Right forelimb (tissue), 1 donor: ENCODE measurements around the gene CPN2.

ENCODE experiments used
- DNase-seq: peaks from one replicate; pipeline ENCODE4 v3.0.0-alpha.2; 2018

The CPN2 gene

DNA sequence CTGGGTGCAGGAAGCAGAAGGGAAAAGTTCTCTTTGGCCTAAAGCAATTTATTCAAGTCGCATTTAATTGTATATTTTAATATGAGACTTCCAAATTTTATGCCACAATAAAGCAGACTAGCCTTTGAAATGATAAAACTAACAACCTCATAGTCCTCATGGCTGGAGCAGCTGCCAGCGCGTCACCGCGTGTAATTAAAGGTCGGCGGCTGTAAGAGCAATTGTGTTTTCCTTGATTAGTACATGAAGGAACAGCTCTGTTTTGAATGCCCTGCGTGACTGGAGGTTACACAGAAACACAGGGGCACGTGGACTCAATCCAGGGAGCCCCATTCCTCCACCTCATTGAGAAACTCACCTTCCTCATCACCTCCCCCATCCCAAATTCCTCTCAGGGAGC is 28.5 kb upstream of the CPN2 start:
- no peak for DNase-seq

DNA sequence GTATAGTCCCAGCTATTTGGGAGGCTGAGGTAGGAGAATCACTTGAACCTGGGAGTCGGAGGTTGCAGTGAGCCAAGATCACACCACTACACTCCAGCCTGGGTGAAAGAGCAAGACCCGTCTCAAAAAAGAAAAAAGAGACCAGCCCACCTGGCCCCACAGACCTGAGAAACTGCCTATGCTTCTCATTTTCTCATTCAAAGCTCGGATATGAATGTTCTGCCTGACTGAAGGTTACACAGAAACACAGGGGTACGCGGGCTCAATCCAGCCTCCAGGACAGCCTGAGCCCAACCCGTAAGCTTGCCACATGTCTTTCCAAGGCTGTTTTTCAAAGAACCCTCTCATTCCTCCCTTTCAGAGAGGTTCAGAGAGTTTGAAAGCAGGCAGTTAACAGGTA is 28.1 kb upstream of the CPN2 start:
- DNase-seq = no peak

DNA sequence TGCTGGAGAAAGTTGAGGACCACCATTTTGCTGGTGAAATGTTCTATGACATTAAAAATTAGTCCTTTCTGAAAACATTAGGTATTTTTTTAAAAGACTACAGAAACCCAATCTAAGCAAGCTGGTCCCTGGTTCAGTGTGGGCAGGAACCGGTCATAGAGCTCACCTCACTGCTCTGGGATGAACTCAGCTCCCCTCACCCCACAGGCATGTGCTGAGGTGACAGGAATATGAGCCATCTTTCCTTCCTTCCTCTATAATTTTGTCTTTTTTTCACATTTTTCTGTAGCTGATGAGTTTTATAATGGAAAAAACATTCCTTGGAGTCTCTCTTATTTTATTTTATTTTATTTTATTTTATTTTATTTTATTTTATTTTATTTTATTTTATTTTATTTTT is 26.6 kb upstream of the CPN2 start:
- DNase-seq = no peak

DNA sequence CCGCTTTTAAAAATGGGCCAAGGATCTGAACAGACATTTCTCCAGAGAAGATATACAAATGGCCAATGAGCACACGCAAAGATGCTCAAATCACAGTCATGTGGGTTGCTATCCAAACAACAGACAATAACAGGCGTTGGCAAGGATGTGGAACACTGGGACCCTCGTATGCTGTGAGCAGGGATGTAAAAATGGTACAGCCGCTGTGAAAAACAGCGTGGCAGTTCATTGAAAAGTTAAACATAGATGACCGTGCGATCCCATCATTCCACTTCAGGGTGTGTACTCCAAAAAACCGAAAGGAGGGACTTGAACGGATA is 25.1 kb upstream of the CPN2 start:
- no peak for DNase-seq

DNA sequence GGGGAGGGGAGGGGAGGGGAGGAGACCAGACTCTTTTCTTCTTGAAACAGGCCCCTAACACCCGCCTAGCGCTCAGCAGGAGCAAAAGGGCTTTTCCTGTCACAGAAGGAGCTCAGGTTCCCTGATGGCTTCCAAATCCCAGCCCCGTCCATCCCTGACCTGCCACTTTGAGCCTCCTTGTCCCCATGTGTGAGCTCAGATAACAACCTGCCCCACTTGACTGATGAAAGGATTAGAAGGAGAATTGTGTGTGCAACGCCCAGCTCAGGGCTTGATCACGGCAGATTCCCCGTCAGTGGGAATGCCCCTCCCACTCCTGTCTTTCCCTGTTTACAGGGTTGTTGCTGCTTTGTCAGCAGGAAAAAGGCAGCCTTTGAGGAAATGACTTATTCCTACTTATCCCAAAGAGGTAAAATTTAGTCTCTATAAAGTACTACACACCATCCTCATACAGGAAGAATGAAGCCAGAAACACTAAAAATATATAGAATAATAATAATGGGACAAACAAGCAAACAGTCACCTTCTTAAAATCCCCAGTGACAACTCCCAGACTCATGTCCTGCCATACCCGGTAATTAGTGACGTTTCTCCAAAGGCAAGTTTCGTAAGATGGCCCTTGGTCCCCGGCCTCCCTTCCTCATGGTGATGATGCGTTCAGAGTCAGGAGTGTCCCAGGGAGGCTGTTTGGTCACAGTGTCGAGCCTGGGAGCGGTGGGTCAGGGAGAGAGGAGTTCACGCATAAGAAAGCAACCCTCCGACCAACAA is 24.5 kb upstream of the CPN2 start:
- DNase-seq = no peak

DNA sequence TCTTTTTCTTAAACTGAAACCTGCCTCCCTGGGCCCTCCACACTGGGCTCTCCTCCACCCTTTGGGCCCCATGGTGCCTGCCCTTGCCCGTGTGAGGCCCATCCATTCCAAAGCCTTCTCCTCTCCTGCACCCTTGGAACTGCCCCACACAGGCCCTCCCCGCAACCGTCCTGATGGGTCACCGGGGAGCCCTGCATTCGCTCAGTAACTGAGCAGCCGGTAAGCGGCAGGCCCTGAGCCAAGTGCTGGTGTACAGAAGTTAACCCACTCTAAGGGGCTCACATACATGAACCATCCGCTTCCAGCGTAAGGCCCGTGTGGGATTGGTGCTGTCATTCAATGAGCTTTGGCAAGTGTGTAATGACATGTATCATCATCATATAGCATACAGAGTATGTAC is 23.8 kb upstream of the CPN2 start:
- no peak for DNase-seq

DNA sequence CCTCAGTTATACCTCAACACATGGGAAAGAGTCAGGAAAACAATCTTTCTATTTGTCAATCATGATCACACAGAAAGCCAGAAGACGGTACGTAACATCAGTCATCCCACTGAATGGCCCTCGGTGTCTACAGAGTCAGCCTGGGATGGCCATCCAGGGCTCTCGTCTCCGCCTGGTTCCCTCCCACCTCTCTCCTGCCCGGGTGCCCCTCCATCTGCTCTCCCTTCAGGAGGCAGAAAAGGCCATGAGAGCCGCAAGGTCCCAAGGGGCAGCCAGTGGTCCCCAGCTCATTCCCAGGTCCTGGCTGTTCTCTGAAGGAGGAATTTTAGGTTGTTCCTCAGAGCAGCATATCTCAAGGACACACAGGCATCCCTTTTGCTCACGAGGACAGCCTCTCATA is 22.8 kb upstream of the CPN2 start:
- DNase-seq = no peak

DNA sequence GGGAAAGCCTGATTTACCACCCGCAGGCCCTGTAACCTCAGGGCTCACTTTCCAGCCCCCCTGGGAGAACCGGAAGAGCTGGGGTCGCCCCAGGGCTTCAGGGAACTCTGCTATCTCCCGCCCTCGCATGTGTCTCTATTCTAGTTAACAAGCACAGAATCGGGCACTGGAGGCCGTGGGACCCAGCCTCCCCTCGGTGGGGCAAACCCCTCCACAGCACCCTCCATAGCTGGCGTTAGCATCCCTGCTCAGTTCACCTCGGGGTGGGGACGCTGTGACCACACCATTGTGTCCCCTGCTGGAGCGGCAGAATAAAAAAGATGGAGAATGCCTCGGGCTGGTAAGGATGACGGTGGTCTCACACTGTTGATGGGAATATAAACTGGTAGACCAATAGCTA is 21.9 kb upstream of the CPN2 start:
- no peak for DNase-seq

DNA sequence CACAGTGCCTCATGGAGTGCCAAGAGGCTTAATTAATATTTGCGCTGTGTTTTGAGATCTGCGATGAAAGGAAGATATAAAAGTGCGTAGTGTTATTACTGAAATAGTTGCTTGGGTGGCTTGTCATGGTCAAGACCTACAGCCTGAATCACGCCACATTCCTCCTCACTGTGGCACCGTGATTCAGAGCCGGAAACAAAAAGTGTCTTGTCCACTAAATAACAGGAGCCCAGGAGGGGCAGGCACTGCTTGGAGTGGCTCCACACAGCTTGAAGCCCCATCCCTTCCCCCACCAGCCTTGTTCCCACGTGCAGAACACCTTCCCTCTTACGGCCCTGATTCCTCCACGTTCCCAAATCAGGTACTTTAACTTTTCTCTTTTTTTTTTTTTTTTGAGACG is 19.6 kb upstream of the CPN2 start:
- no peak for DNase-seq

DNA sequence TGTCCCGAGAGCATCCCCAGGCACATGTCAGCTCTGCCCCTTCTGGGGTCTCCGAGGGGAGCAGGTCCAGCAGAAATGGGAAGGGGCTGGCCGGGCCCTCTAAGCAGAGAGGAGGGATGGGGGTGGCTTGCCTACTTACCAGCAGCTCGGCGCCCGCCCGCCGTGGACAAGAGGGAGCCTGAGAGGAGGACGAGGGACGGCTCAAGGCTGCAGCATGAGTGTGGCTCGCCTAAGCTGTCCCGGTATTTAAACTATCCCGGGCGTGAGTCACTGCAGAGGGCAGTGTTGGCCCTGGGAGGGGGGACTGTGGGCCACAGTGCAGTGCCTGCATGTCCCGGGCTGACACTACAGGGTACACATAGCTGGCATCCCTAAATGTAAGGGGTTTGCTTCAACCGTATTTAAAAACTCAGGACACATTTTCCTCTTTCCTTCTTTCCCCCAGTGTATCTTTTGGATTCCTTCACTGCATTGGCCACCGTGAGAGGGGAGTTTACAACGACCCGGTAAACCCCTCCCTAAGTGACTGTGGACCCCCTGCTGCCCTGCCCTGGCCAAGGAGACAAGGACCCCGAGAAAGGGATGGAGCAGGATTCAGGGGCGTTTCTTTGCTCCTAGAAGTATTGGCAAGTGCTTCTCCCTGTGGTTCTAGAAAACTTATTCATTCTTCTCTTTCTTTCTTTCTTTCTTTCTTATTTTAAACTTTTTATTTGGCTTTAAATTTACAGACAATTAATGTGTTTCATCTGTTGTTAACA is 18.6 kb upstream of the CPN2 start, which contains the start of gene LRRC15:
Gene LRRC15 (minus strand): TSS at position 222 of the 758 bp plus-strand sequence. CDS start 8,700 bp downstream, outside the sequence.
- DNase-seq = no peak

DNA sequence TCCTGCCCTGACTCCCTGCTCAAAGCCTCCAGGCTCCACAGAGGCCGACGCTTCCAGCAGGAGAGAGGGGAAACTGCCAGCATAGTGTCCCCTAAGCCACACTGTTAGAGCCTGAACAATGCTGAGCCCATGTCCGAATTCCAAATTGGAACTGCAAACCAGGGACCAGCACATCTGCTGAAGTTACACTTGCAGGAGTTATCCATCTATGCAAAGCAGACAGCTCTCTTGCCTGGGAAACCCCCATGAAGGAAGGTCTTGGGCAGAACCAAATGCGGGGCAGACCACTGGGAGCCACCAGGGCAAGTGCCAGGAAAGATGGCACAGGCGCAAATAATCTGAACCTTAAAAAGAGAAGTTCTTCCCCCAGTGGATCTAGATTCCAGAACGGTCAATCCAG is 17.8 kb upstream of the CPN2 start:
- no peak for DNase-seq

DNA sequence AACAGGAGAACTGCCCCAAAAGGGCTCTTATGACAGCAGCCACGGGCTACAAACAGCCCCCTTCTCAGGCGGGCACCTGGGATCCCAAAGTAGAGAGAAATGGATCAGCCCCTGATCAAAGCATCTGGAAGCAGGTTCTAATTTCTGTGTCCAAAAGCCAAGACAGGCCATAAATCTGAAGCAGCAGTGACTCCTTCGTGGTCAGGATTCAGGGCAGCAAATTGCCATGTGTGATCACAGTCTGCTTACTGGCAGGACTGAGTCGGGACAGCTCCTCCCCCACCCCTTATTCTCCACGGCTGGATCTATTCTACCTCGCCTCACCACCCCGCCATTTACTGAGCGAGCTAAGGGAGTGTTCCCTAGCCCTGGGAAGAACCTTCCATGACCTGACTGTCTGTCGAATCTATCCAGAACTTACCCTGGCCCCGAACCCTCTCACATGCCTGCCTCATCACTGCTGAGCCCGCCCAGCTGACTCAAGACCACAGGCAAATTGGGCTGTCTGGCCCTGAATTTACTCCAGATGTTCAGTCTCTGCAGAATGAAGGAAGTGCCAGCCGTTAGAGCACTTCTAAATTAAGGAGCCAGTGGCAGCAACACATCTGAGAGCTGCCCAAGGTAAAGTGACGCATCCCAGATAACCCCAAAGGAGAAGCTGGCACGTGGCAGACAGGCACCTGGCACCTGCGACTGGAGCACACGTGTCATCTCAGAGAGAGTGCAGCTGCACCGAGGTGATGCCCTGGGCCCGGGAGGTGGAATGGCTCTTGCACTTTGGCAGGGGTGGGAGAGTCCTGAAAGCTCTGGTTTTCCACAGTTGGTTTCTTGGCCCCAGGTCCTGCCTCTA is 17.1 kb upstream of the CPN2 start:
- DNase-seq = peak; percentile 66

DNA sequence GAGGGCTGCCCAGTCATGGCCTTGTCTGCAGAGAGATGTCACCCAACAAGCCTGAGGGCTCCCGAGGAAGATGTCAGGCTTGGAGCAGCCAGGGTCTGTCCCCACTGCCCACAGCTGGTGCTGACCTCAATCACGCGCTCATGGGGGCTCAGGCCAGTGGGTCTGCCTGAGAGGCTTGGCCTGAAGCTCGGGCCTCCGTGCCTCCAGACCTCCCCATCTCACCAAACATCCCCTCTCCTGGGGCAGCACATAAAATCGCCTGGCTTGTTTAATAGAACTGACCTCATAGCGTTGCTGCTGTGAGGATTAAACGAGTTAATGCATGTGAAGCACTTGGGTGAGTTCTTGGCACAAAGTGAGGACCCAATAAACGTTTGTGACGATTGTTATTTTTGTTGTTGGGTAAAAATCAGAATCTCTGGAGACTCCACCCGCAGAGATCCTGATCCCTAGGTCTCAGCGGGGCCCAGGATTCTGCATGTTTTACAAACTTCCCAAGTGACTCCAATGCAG is 14.9 kb upstream of the CPN2 start:
- no peak for DNase-seq

DNA sequence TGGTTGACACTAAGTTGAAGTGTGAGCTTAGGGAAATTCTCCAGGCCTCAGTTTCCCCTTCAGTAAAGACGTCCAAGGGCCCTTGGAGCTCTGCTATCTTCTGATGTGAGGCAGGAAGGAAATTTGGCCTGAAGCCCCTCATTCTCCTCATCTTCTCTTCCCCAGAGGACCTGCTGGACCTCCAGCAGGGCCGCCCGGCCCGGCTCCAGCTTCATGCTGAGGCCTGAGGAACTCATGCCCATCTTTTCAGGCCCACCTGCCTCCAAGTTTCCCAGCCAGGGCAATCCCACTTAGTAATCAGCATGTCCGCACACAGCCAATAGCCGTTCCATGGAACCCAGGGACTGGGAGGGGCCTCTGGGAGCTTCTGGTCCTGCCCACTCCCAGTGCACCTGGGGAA is 14.4 kb upstream of the CPN2 start:
- DNase-seq = no peak

DNA sequence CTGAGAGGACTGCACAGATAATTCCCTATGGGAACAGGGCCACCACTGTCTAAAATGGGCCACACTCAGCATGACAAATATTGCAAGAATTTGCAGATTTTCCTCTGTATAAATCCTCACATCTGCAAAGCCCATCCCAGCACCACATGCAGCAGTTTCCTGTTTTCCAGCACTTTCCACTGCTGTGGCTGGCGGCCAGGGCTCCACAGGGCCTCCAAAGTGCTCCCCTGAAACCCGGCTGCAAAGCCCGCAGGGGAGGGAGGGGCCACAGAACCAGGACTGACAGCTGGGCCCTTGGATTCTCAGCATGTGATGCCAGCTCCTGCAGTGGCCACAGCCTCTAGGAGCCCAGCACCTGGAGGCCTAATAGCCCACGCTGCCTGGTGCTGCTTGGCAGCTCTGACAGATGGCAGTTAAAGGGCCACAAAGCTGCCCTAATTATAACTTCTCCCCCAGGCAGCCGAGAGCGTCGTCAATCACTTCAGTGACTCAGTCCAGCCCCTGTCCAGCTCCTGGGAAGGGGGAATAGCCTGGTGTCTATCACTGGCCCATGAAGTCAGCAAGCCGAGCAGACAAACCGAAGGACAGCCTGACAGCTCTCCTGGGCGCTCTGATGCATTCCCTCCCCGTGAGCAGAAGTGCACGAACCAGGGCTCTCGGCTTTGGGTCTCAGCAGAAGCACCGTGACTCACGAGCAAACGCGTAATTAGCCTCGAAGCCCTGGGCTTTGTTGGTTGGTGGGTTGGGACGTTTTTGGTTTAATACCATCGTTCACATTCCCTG is 13.7 kb upstream of the CPN2 start:
- DNase-seq = peak; percentile 82

DNA sequence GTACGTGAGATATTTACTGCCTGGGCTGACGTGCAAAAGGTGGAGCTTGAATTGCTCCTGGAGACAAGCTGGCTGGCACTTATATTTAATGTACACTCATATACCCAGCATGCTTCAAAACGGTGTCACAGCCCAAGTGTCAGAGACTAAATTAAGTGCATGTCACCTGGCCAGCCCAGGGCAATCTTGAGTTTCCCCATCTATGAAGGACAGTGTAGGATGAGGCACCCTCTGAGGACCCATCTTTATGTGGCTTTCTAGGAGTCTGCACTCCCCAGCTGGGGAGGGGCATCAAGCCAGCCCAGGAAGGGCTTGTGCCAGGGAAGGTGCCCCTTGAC is 13.2 kb upstream of the CPN2 start:
- DNase-seq = no peak

DNA sequence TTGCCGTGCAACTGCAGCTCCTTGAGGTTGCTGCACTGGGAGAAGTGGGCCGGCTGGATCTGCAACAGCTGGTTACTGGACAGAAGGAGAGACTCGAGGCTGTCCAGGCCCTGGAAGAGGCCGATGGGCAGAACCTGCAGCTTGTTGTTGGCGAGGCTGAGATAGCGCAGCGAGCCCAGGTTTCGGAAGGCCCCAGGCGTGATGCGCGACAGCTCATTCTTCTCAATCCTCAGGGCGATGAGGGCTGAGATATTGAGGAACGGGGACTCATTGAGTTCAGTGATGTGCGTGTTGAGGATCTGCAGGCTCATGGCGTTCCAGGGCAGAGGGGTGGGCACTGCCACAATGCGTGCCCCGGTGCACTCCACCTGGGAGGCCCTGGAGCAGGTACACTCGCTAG is 9.4 kb upstream of the CPN2 start:
- no peak for DNase-seq

DNA sequence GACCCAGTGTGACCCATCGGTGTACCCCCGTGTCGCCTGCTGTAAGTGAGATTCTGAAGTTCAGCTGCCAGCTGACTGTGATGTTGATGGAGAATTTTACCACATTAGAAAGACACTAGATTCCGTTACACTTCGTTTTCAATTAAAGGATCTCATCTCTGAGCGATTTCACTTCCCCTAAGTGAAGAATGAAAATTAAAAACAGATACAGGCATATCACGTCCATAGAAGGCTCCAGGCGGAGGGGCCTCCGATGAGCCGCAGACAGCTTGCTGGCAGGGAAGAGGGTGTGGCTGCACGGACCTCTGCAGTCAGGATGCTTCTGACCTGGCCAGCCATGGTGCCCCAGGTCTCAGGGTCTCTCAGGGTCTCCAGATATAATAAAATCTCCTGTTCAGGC is 6.6 kb upstream of the CPN2 start:
- no peak for DNase-seq

DNA sequence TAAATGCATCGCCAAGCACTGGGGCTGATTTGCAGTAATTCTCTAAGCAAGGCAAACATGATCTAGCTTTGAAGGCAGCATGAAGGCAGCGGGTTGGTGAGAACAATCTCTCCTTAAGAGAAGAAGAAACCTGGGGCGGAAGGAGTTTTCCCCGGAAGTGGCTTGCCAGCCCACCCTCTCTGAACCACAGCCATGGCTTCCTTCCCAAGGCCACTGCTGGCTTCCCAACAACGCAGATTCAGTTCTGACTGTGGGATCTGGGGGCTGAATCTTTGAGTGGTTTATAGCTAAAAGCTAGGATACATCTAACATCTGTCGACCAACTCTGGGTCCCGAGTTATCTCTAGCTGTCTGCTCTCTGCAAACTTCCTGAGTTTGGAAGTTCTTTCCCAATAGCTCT is 4.3 kb upstream of the CPN2 start:
- DNase-seq = no peak

DNA sequence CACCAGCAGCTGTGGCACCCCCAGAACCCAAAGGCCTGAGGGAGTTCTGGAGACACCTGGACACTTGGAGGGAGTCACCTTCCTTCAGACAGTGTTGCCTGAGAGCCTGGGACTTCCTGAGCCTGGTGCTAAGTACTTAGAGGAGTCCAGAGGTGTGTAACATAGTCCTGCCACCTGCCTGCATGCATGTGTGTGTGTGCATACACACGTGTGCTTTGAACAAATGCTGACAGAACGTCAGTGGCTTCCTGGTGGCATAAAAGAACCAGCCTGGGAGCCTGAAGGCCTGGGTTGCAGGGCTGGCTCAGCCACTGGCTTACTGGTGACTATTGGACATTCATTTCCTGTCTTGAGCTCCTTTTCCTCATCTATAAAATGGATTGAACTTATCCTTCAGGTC is 3.2 kb upstream of the CPN2 start:
- no peak for DNase-seq

DNA sequence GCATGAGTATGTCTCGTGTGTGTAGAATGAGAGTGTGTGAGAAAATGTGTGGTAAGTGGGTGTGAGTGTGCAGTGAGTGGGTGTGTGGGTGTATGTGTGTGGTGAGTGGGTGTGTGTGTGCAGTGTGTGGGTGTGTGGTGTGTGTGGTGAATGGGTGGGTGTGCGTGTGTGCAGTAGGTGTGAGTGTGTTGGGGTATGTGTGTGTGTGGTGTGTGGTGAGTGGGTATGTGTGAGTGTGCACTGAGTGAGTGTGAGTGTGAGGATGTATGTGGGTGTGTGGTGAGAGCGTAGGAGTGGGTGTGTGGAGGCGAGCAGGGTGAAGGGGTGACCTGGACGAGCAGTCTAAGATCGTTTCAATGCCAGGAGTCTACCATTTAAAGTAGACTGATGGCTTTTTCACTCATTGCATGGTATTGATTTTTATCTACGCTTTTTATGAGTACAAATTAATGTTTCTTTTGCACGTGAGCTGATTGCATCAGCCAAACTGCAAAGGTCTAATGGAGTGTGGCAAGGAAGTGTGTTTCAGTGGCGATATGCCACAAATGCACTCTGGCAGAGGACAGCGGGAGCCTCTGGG is 1.6 kb upstream of the CPN2 start:
- DNase-seq = no peak

DNA sequence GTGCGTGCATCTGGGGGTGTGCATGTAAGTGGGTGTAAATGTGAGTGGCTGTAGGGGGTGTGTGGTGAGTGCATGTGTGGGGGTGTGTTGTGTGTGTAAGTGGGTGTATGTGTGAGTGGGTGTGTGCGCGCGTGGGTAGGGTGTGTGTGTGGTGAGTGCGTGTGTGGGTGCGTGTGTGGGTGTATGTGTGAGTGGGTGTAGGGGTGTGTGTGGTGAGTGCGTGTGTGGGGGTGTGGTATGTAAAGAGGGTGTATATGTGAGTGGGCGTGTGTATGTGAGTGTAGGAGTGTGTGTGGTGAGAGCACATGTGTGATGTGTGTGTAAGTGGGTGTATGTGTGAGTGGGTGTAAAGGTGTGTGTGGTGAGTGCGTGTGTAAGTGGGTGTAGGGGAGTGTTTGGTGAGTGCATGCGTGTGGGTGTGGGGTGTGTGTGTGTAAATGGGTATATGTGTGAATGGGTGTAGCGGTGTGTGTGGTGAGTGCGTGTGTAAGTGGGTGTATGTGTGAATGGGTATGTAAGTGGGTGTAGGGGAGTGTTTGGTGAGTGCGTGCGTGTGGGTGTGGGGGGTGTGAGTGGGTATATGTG is 916 bp upstream of the CPN2 start:
- no peak for DNase-seq
